H9 (cell line): ENCODE data around the gene ZER1. TPM values are rescaled to one million over a fixed set of nuclear protein-coding genes. Genes with fewer than 3 reads are reported as not detected.

Experiments used
- DNase-seq: peaks from one replicate; pipeline ENCODE4 v3.0.0-alpha.2; 2017
- H2AFZ ChIP-seq: one replicate; pipeline ENCODE4 v1.6.1; 2013; ENCODE audit warnings: mild to moderate bottlenecking, low read length, control low read depth, moderate library complexity
- H2AK5ac ChIP-seq: 2 replicates; pipeline ENCODE4 v1.6.1; 2013; ENCODE audit warnings: low read length, control low read depth, mixed read lengths; ENCODE audit not compliant: insufficient read length
- H2BK120ac ChIP-seq: one replicate; pipeline ENCODE4 v1.6.1; 2013; ENCODE audit warnings: low read depth, mild to moderate bottlenecking, low read length, control low read depth, inconsistent platforms; ENCODE audit not compliant: poor library complexity, severe bottlenecking
- H2BK12ac ChIP-seq: 2 replicates; pipeline ENCODE4 v1.6.1; 2013; ENCODE audit warnings: low read length, control low read depth, mixed read lengths, low read depth; ENCODE audit not compliant: insufficient read length
- H2BK15ac ChIP-seq: 2 replicates; pipeline ENCODE4 v1.6.1; 2013; ENCODE audit warnings: low read depth, low read length, control low read depth
- H2BK20ac ChIP-seq: one replicate; pipeline ENCODE4 v1.6.1; 2013; ENCODE audit warnings: low read depth, mild to moderate bottlenecking, low read length, control low read depth, inconsistent platforms; ENCODE audit not compliant: poor library complexity, severe bottlenecking
- H2BK5ac ChIP-seq: 2 replicates; pipeline ENCODE4 v1.6.1; 2013; ENCODE audit warnings: low read length, control low read depth, mixed read lengths; ENCODE audit not compliant: insufficient read length
- H3K14ac ChIP-seq: 2 replicates; pipeline ENCODE4 v1.6.1; 2013; ENCODE audit warnings: low read length, control low read depth; ENCODE audit not compliant: insufficient read depth
- H3K18ac ChIP-seq: 2 replicates; pipeline ENCODE4 v1.6.1; 2013; ENCODE audit warnings: low read depth, mild to moderate bottlenecking, mixed read lengths, low read length, control low read depth; ENCODE audit not compliant: insufficient read length
- H3K23ac ChIP-seq: 2 replicates; pipeline ENCODE4 v1.6.1; 2013; ENCODE audit warnings: low read length, control low read depth, mixed read lengths, low read depth; ENCODE audit not compliant: insufficient read length
- H3K23me2 ChIP-seq: 2 replicates; pipeline ENCODE4 v1.6.1; 2013; ENCODE audit warnings: low read depth, mild to moderate bottlenecking, mixed read lengths, low read length, control low read depth; ENCODE audit not compliant: insufficient read length, poor library complexity, severe bottlenecking
- H3K27ac ChIP-seq: 2 replicates; pipeline ENCODE4 v1.5.1; 2013; ENCODE audit warnings: low read length, control low read depth, mixed read lengths, low read depth; ENCODE audit not compliant: insufficient read length
- H3K27me3 ChIP-seq: 2 replicates; pipeline ENCODE4 v1.6.1; 2013; ENCODE audit warnings: low read length, control low read depth, inconsistent platforms; ENCODE audit not compliant: insufficient read depth
- H3K4ac ChIP-seq: 2 replicates; pipeline ENCODE4 v1.6.1; 2013; ENCODE audit warnings: low read depth, mild to moderate bottlenecking, control low read depth, inconsistent platforms, low read length, moderate library complexity
- H3K4me1 ChIP-seq: 2 replicates; pipeline ENCODE4 v1.6.1; 2013; ENCODE audit warnings: low read length, control low read depth, inconsistent platforms; ENCODE audit not compliant: insufficient read depth
- H3K4me2 ChIP-seq: 2 replicates; pipeline ENCODE4 v1.6.1; 2013; ENCODE audit warnings: low read length, control low read depth, mixed read lengths; ENCODE audit not compliant: insufficient read length, insufficient read depth
- H3K56ac ChIP-seq: 2 replicates; pipeline ENCODE4 v1.6.1; 2013; ENCODE audit warnings: low read depth, mild to moderate bottlenecking, mixed read lengths, low read length, control low read depth; ENCODE audit not compliant: insufficient read length
- H3K79me1 ChIP-seq: 2 replicates; pipeline ENCODE4 v1.6.1; 2013; ENCODE audit warnings: low read depth, mild to moderate bottlenecking, moderate library complexity, low read length, control low read depth, inconsistent platforms; ENCODE audit not compliant: insufficient read depth, poor library complexity, severe bottlenecking
- H3K79me2 ChIP-seq: 2 replicates; pipeline ENCODE4 v1.6.1; 2013; ENCODE audit warnings: low read length, control low read depth, inconsistent platforms; ENCODE audit not compliant: insufficient read depth
- H3K9ac ChIP-seq: 2 replicates; pipeline ENCODE4 v1.6.1; 2013; ENCODE audit warnings: low read length, control low read depth, mixed read lengths; ENCODE audit not compliant: insufficient read length; ENCODE audit errors: extremely low read depth
- H3K9me3 ChIP-seq: one replicate; pipeline ENCODE4 v1.6.1; 2013; ENCODE audit warnings: low read depth, low read length, inconsistent platforms; ENCODE audit not compliant: control insufficient read depth
- H3T11ph ChIP-seq: one replicate; pipeline ENCODE4 v1.6.1; 2013; ENCODE audit warnings: mild to moderate bottlenecking, low read length, control low read depth, inconsistent platforms
- H4K20me1 ChIP-seq: one replicate; pipeline ENCODE4 v1.6.1; 2013; ENCODE audit not compliant: control insufficient read depth, insufficient read length, insufficient read depth
- H4K5ac ChIP-seq: 2 replicates; pipeline ENCODE4 v1.6.1; 2013; ENCODE audit warnings: low read depth, mild to moderate bottlenecking, mixed read lengths, low read length, control low read depth; ENCODE audit not compliant: insufficient read length
- H4K8ac ChIP-seq: replicated peaks from 2 replicates; pipeline ENCODE4 v1.6.1; 2013; ENCODE audit warnings: low read length, control low read depth, mixed read lengths, low read depth; ENCODE audit not compliant: insufficient read length
- H4K91ac ChIP-seq: 2 replicates; pipeline ENCODE4 v1.6.1; 2013; ENCODE audit warnings: low read depth, mild to moderate bottlenecking, moderate library complexity, mixed read lengths, low read length, control low read depth; ENCODE audit not compliant: insufficient read length
- H3K27ac Mint-ChIP-seq, 3 experiments: 2 replicates in 2 of 3; 3 replicates in 1 of 3; pipeline ENCODE4 v1.8.0; 2020 to 2021; ENCODE audit warnings: mixed read lengths in 3 of 3, mild to moderate bottlenecking in 1 of 3, moderate library complexity in 1 of 3
- H3K27me3 Mint-ChIP-seq: 2 replicates; pipeline ENCODE4 v1.8.0; 2021; ENCODE audit warnings: low read depth, mild to moderate bottlenecking, moderate library complexity, mixed read lengths
- H3K36me3 Mint-ChIP-seq, 3 experiments: 2 replicates in 2 of 3; 3 replicates in 1 of 3; pipeline ENCODE4 v1.8.0; 2020 to 2021; ENCODE audit warnings: low read depth in 3 of 3, mixed read lengths in 3 of 3; ENCODE audit not compliant: insufficient read depth in 1 of 3
- H3K4me1 Mint-ChIP-seq, 2 experiments: 2 replicates each; pipeline ENCODE4 v1.8.0; 2020; ENCODE audit warnings: mixed read lengths in 2 of 2
- H3K4me3 Mint-ChIP-seq, 2 experiments: 2 replicates in 1 of 2; 3 replicates in 1 of 2; pipeline ENCODE4 v1.8.0; 2020 to 2021; ENCODE audit warnings: mild to moderate bottlenecking in 2 of 2, mixed read lengths in 2 of 2, moderate library complexity in 1 of 2
- H3K9me3 Mint-ChIP-seq, 2 experiments: 2 replicates in 1 of 2; 3 replicates in 1 of 2; pipeline ENCODE4 v1.8.0; 2020; ENCODE audit warnings: mild to moderate bottlenecking in 2 of 2, mixed read lengths in 2 of 2, moderate library complexity in 1 of 2
- WGBS: extraction: QIAGEN DNeasy Blood & Tissue Kit; methylation state at CpG from one replicate; pipeline ENCODE4 v1.1.7; 2013; ENCODE audit warnings: missing lambda C conversion rate, low lambda C conversion rate, mixed read lengths; ENCODE audit not compliant: insufficient read length; ENCODE audit errors: extremely low coverage; 5-methylcytosine and 5-hydroxymethylcytosine counted together
- total RNA-seq: library from RNA; stranded (reverse); gene quantifications from 2 replicates; pipeline ENCODE4 v1.2.1, GENCODE V29; 2021
- TF ChIP-seq, protein P1 (sequence below): fragments of 200-600 bp; sonication (generic); conservative IDR thresholded peaks from 3 replicates; pipeline ENCODE4 v1.8.0; 2021; ENCODE audit warnings: antibody characterized with exemption, mild to moderate bottlenecking

ZER1 gene
- total RNA-seq, 1 experiment from 2014 or later = 24.2 TPM

DNA sequence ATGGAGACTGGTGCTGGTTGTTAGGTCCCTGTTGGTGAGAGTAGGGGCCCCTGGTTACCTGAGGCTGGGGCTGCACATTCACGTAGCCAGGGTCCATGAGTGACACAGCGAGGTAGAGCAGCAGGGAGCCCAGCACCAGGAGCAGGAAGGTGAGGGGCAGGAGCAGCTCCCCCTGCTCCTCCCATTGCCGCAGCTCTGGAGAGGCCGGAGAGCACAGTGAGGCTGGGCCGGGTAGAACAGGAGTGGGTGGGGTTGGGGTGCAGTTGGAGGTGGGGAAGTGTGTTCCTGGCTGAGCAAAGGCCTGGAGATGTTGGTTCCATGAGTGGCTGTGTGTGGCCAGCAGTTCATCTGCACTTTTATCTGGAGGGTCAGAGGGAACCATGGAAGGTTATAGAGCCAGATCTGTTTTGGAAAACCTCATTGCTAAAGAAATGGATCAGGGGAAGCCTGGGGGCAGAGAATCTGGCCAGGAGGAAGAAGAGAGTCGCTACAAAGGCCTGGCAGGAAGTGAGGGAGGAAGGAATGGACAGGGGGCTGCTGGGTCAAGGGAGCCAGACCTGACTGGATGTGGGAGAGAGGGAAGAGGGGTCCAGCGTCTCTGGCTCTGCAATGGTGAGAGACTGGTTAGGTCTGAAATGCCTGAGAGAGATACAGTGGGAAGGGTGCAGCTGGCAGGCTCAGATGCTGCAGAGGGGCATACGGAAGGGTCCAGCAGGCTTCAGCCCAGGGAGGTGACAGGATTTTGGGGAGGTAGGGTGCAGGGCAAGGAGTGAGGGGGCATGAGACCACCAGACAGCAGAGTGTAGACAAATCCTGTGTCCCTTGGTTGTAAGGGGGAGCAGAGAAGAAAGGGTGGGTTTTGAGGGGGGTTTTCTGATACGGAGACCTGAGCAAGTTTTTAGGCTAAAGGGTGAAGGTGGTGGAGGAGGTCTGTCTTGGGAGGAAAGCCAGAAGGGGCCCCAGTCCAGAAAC lies 49.1 kb downstream of the ZER1 start:
- Histone ChIP-seq H3K79me2 (no peaks in the 10 kb centered on the region), H4K91ac (no peak overlapping the region), H4K5ac (no peak overlapping the region), H3K9ac (peak overlapping the region; percentile 23), H3K27me3 (no peaks in the 10 kb centered on the region), H3T11ph (no peak overlapping the region), H2BK5ac (no peak overlapping the region), H3K4me2 (peak overlapping the region; percentile 91), H3K9me3 (no peaks in the 10 kb centered on the region), H2AK5ac (no peak overlapping the region), H2BK12ac (no peak overlapping the region), H3K4ac (no peak overlapping the region), H3K27ac (no peak overlapping the region), H4K20me1 (no peaks in the 10 kb centered on the region), H4K8ac (no peak overlapping the region), H3K4me1 (no peaks in the 10 kb centered on the region; the same call in 1 of the 2 replicates), H2BK15ac (no peak overlapping the region), H3K18ac (no peak overlapping the region), H2BK120ac (no peak overlapping the region), H3K23ac (no peak overlapping the region), H3K14ac (no peak overlapping the region), H2BK20ac (no peak overlapping the region), H3K23me2 (peaks cover 4% of the 10 kb centered on the region), H3K79me1 (no peaks in the 10 kb centered on the region), H2AFZ (no peak overlapping the region), H3K56ac (no peak overlapping the region)
- peak; percentile 24 for DNase-seq
- Mint-ChIP-seq H3K27ac (peak overlapping the region; percentile 25 to 77 (median 38); a peak in 6 of 7 replicates), H3K9me3 (no peaks in the 10 kb centered on the region; a peak in 2 of 5 replicates), H3K27me3 (no peaks in the 10 kb centered on the region; the same call in none of the 2 replicates), H3K4me3 (peak overlapping the region; percentile 92 to 95), H3K4me1 (peaks cover 22% of the 10 kb centered on the region in 2 experiments), H3K36me3 (peaks cover 4 to 38% (median 29%) of the 10 kb centered on the region in 3 experiments; a peak in 6 of 7 replicates)
- WGBS = no CpG with 5 or more reads among the region's 9 CpGs
- TF ChIP-seq, protein P1, sequence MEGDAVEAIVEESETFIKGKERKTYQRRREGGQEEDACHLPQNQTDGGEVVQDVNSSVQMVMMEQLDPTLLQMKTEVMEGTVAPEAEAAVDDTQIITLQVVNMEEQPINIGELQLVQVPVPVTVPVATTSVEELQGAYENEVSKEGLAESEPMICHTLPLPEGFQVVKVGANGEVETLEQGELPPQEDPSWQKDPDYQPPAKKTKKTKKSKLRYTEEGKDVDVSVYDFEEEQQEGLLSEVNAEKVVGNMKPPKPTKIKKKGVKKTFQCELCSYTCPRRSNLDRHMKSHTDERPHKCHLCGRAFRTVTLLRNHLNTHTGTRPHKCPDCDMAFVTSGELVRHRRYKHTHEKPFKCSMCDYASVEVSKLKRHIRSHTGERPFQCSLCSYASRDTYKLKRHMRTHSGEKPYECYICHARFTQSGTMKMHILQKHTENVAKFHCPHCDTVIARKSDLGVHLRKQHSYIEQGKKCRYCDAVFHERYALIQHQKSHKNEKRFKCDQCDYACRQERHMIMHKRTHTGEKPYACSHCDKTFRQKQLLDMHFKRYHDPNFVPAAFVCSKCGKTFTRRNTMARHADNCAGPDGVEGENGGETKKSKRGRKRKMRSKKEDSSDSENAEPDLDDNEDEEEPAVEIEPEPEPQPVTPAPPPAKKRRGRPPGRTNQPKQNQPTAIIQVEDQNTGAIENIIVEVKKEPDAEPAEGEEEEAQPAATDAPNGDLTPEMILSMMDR = no peak
